GM19193 (cell line): ENCODE results near the gene FABP3.
A peak's percentile ranks its signal among the peaks of the same experiment; 100 is the strongest.

Experiments
- POLR2A ChIP-seq: IDR thresholded peaks from 4 replicates; pipeline ENCODE4 v1.6.1; 2011; ENCODE audit not compliant: insufficient read depth, insufficient read length; ENCODE audit errors: extremely low read depth

FABP3 gene

DNA sequence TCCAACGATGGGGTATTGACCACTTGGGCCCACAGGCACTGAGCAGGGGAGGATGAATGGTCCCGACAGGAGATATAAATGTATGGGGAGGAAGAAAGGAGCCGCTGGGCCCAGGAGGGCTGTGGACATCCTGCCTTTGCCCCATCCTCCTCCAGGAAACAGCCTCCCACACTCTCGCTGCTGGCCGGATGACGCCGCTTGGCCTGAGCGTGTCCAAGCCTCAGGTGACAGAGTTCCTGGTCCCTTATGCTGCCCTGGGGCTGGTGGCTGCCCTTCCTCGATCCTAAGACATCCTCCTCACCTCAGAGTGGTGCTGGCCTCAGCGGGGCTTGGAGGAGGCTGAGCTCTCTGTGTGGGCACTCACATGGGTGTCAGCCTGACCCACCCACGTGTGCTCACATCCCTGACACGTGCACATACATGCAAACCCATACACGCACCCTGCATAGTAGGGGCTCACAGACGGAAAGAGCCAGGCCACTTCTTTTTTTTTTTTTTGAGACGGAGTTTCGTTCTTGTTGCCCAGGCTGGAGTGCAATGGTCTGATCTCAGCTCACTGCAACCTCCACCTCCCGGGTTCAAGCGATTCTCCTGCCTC is 34.3 kb upstream of the FABP3 start:
- no peak for TF ChIP-seq POLR2A

GRCh38 chr1:31405578-31406245 is 32.8 kb upstream of the FABP3 start:
- no peak for TF ChIP-seq POLR2A

- no peak for TF ChIP-seq POLR2A
Measured at GRCh38 chr1:31401241-31401640, 28.4 kb upstream of the FABP3 start.

- TF ChIP-seq POLR2A: no peak
Measured at GRCh38 chr1:31400393-31400792, 27.5 kb upstream of the FABP3 start.

- TF ChIP-seq POLR2A: no peak
Measured at GRCh38 chr1:31399976-31400375, 27.1 kb upstream of the FABP3 start.

GRCh38 chr1:31398246-31398645 is 25.4 kb upstream of the FABP3 start:
- TF ChIP-seq POLR2A: no peak

GRCh38 chr1:31397360-31398095 is 24.7 kb upstream of the FABP3 start:
- no peak for TF ChIP-seq POLR2A

DNA sequence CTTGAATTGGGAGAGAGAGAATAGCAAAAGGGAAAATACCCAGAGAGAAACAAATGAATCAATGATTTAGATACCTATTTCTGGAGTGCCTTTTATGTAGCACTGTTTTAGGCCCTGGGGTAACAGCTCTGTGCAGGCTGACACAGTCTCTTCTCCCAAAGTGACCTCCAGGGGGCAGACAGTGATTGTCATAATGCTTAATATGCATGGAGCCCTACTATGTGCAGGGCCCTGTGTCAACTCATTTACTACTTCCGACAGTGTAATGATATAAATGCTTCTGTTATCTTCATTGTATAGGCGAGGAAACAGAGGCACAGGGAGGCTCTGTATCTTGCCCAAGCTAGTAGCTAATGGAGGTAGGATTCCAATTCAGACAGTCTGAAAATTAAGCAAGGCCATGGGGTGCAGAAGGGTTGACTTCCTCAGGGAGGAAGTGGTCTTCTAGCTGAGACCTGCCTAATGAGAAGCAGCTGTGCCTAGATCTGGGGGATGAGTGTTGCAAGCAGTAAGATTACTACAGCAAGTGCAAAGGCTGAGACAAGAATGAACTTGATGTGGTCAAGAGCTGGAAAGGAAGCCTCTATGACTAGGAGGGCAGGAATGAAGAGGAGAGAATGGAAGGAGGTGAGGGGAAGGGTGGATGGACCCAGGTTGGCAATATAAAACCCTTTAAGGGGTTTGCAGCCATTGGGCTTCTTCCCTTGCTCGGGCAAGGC is 23.9 kb upstream of the FABP3 start:
- no peak for TF ChIP-seq POLR2A

DNA sequence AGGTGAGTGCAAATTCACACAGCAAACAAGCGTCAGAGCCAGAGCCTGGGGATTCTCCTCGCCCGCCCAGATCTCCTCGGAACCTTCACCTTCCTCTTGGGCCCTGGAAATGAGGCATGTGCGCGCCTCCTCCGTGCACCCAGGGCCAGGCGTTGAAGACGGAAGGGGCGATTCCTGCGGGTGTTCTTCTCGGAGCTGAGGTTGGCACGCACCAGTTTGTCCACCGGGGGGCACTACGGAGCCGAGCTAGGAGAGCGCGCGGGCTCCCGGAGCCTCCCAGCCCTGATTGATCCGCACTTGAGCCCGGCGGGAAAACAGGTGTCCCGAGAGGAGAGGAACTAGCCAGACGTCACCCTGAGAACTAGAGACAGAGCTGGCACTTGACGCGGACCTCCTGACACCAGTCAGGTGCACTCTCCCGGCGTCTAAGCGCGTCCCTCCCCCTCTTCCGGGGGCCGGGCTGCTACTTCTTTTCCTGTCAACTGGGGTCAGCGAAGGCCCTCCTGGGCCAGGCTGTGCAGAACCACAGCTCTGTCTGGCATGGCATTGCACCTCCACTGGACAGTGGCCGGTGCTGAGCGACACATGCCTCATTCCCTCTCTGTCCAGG is 21.8 kb upstream of the FABP3 start:
- peak; percentile 25 for TF ChIP-seq POLR2A

DNA sequence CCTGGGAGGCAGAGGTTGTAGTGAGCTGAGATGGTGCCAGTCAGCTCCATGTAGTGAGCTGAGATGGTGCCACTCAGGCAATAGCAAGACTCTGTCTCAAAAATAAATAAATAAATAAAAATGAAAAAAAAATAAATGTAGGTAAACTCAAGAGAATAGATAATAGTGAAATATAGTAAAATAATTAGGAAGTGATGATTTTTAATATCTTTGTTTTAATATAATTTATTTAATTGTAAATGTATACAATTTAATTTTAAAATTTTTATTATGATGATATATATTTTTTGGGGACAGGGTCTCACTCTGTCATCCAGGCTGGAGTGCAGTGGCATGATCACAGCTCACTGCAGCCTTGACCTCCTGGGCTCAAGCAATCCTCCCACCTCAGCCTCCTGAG is 20.6 kb upstream of the FABP3 start:
- TF ChIP-seq POLR2A: no peak

- TF ChIP-seq POLR2A: no peak
Measured at GRCh38 chr1:31390071-31390470, 17.2 kb upstream of the FABP3 start.

- no peak for TF ChIP-seq POLR2A
Measured at GRCh38 chr1:31389616-31390015, 16.7 kb upstream of the FABP3 start.

DNA sequence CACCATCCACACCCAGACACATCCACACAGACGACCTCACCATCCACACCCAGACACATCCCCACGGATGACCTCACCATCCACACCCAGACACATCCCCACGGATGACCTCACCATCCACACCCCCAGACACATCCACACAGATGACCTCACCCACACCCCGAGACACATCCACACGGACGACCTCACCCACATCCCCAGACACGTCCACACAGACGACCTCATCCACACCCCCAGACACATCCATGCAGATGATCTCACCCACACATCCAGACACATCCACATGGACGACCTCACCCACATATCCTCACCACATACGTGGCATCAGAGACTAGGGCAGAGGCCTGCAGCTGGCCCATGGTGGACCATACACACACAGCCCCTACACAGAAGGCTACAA is 14.7 kb upstream of the FABP3 start:
- no peak for TF ChIP-seq POLR2A

DNA sequence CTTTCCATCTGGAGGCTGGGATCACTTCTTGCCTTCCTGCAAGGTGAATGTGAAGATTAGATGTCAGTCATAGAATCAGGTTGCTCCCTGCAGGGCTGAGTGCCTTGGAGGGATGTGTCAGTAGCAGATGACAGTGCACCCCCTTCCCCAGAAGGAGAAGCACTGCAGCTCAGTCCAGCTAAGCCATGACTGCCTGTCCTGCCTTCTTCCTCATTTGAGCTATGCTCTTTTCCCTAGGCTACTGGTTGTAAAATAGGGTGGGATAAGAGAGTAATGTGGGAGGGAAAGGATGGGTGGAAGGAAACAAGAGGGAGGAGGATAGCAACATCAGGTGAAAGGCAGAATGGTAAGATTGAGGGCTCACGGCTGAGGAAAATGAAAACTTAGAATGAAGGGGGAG is 11.1 kb upstream of the FABP3 start:
- TF ChIP-seq POLR2A: no peak
